ENCODE data around the gene PDE4D.

The PDE4D gene

GRCh38 chr5:59189472-59190244 is 703.9 kb downstream of the PDE4D start:
- in situ Hi-C loops (cut with MboI; ENCODE audit: low pct_unique_long_range_greater_than_20kb, low sequenced_read_pairs), result no loop called here
- no peak for DNase-seq

- in situ Hi-C loops (cut with MboI; ENCODE audit: low pct_unique_long_range_greater_than_20kb, low sequenced_read_pairs), result no loop called here
- DNase-seq, result peak; percentile 69
Measured at GRCh38 chr5:59188419-59189225, 704.9 kb downstream of the PDE4D start.

GRCh38 chr5:59187857-59188256 is 705.7 kb downstream of the PDE4D start:
- DNase-seq, result no peak
- in situ Hi-C loops (cut with MboI; ENCODE audit: low pct_unique_long_range_greater_than_20kb, low sequenced_read_pairs), result no loop called here

GRCh38 chr5:59186623-59187022 is 706.9 kb downstream of the PDE4D start:
- in situ Hi-C loops (cut with MboI; ENCODE audit: low pct_unique_long_range_greater_than_20kb, low sequenced_read_pairs), result no loop called here
- DNase-seq, result no peak

GRCh38 chr5:59185757-59186385 is 707.7 kb downstream of the PDE4D start:
- in situ Hi-C loops (cut with MboI; ENCODE audit: low pct_unique_long_range_greater_than_20kb, low sequenced_read_pairs), result no loop called here
- DNase-seq, result no peak

GRCh38 chr5:59184769-59185168 is 708.8 kb downstream of the PDE4D start:
- no peak for DNase-seq
- in situ Hi-C loops (cut with MboI; ENCODE audit: low pct_unique_long_range_greater_than_20kb, low sequenced_read_pairs), result no loop called here

- in situ Hi-C loops (cut with MboI; ENCODE audit: low pct_unique_long_range_greater_than_20kb, low sequenced_read_pairs), result no loop called here
- DNase-seq, result no peak
Measured at GRCh38 chr5:59182760-59183159, 710.8 kb downstream of the PDE4D start.

GRCh38 chr5:59180515-59180914 is 713.0 kb downstream of the PDE4D start:
- no peak for DNase-seq
- in situ Hi-C loops (cut with MboI; ENCODE audit: low pct_unique_long_range_greater_than_20kb, low sequenced_read_pairs), result no loop called here

- in situ Hi-C loops (cut with MboI; ENCODE audit: low pct_unique_long_range_greater_than_20kb, low sequenced_read_pairs), result no loop called here
- DNase-seq, result no peak
Measured at GRCh38 chr5:59179704-59180103, 713.8 kb downstream of the PDE4D start.

- in situ Hi-C loops (cut with MboI; ENCODE audit: low pct_unique_long_range_greater_than_20kb, low sequenced_read_pairs), result no loop called here
- no peak for DNase-seq
Measured at GRCh38 chr5:59178482-59178881, 715.0 kb downstream of the PDE4D start.

GRCh38 chr5:59178071-59178470 is 715.5 kb downstream of the PDE4D start:
- in situ Hi-C loops (cut with MboI; ENCODE audit: low pct_unique_long_range_greater_than_20kb, low sequenced_read_pairs), result no loop called here
- DNase-seq, result peak; percentile 36

- in situ Hi-C loops (cut with MboI; ENCODE audit: low pct_unique_long_range_greater_than_20kb, low sequenced_read_pairs), result no loop called here
- no peak for DNase-seq
Measured at GRCh38 chr5:59177644-59178043, 715.9 kb downstream of the PDE4D start.

- in situ Hi-C loops (cut with MboI; ENCODE audit: low pct_unique_long_range_greater_than_20kb, low sequenced_read_pairs), result loop anchor here (25.0 kb wide), 1 partner anchor 287 kb away; no protein-coding TSS in a partner anchor
- DNase-seq, result peak; percentile 61
Measured at GRCh38 chr5:59174248-59174844, 719.2 kb downstream of the PDE4D start.

- in situ Hi-C loops (cut with MboI; ENCODE audit: low pct_unique_long_range_greater_than_20kb, low sequenced_read_pairs), result loop anchor here (25.0 kb wide), 1 partner anchor 286 kb away; no protein-coding TSS in a partner anchor
- peak; percentile 65 for DNase-seq
Measured at GRCh38 chr5:59173578-59173977, 719.9 kb downstream of the PDE4D start.

- no peak for DNase-seq
- in situ Hi-C loops (cut with MboI; ENCODE audit: low pct_unique_long_range_greater_than_20kb, low sequenced_read_pairs), result loop anchor here (25.0 kb wide), 1 partner anchor 284 kb away; no protein-coding TSS in a partner anchor
Measured at GRCh38 chr5:59171131-59171530, 722.4 kb downstream of the PDE4D start.

GRCh38 chr5:59169768-59170150 is 723.8 kb downstream of the PDE4D start:
- no peak for DNase-seq
- in situ Hi-C loops (cut with MboI; ENCODE audit: low pct_unique_long_range_greater_than_20kb, low sequenced_read_pairs), result loop anchor here (25.0 kb wide), 1 partner anchor 282 kb away; no protein-coding TSS in a partner anchor

GRCh38 chr5:59169081-59169767 is 724.3 kb downstream of the PDE4D start:
- in situ Hi-C loops (cut with MboI; ENCODE audit: low pct_unique_long_range_greater_than_20kb, low sequenced_read_pairs), result loop anchor here (25.0 kb wide), 1 partner anchor 282 kb away; no protein-coding TSS in a partner anchor
- DNase-seq, result no peak

GRCh38 chr5:59168067-59168466 is 725.5 kb downstream of the PDE4D start:
- no peak for DNase-seq
- in situ Hi-C loops (cut with MboI; ENCODE audit: low pct_unique_long_range_greater_than_20kb, low sequenced_read_pairs), result loop anchor here (25.0 kb wide), 1 partner anchor 281 kb away; no protein-coding TSS in a partner anchor
